Measurements from ENCODE around the gene AHCYL1. TPM values are rescaled to one million over a fixed set of nuclear protein-coding genes. Genes with fewer than 3 reads are reported as not detected.

The AHCYL1 gene
- total RNA-seq, 1 donor from 2014 or later, result 54.7 TPM

GRCh38 chr1:110064576-110065337 is 80.2 kb downstream of the AHCYL1 start:
- no peak for ATAC-seq

GRCh38 chr1:110065841-110066240 is 81.3 kb downstream of the AHCYL1 start:
- no peak for ATAC-seq

- no peak for ATAC-seq
Measured at GRCh38 chr1:110067479-110067892, 82.9 kb downstream of the AHCYL1 start.

GRCh38 chr1:110067893-110068645 is 83.5 kb downstream of the AHCYL1 start:
- ATAC-seq, result no peak

GRCh38 chr1:110068646-110069403 is 84.3 kb downstream of the AHCYL1 start:
- no peak for ATAC-seq

- ATAC-seq, result peak; percentile 23
Measured at GRCh38 chr1:110069404-110070281, 85.1 kb downstream of the AHCYL1 start.

GRCh38 chr1:110070282-110070669 is 85.7 kb downstream of the AHCYL1 start:
- no peak for ATAC-seq

- no peak for ATAC-seq
Measured at GRCh38 chr1:110070671-110071242, 86.2 kb downstream of the AHCYL1 start, which contains the start of gene ALX3. Gene ALX3 (minus strand): TSS chr1:110070672. CDS start chr1:110070612, 60 bp downstream.

Other genes starting within 250 kb of the AHCYL1 start
- gene GSTM3, start 243.7 kb upstream of the AHCYL1 start, total RNA-seq, result 19.4 TPM
- not detected for gene EPS8L3, start 220.8 kb upstream of the AHCYL1 start, total RNA-seq
- gene CSF1, start 73.9 kb upstream of the AHCYL1 start, total RNA-seq, result 4.6 TPM
- gene STRIP1, start 49.9 kb downstream of the AHCYL1 start, total RNA-seq, result 20.8 TPM
- gene ALX3, start 85.9 kb downstream of the AHCYL1 start, total RNA-seq, result not detected
- gene UBL4B, start 127.7 kb downstream of the AHCYL1 start, total RNA-seq, result not detected
- gene SLC6A17, start 165.7 kb downstream of the AHCYL1 start, total RNA-seq, result 0.28 TPM
- 5.8 TPM for gene KCNC4, start 225.5 kb downstream of the AHCYL1 start, total RNA-seq